WTC11 (cell line): ENCODE results near the gene CCDC117. TPM values are rescaled to one million over a fixed set of nuclear protein-coding genes. Genes with fewer than 3 reads are reported as not detected.

Experiments used
- ATAC-seq: fragments of 200-7000 bp; cut with Tn5 transposase; 2 replicates; pipeline ENCODE4 v1.10.0; 2021; ENCODE audit warnings: mild to moderate bottlenecking, moderate library complexity
- CTCF ChIA-PET: fragments of 300-600 bp; sonication (Branson Sonifier 250); formaldehyde crosslinking; loops from one replicate; lab custom pipeline; 2021; ENCODE audit warnings: antibody characterized with exemption; lab: Charles Lee
- POLR2A ChIA-PET: fragments of 350-600 bp; sonication (Branson Sonifier 250); formaldehyde crosslinking; loops from one replicate; lab custom pipeline; 2021; ENCODE audit warnings: antibody characterized with exemption; lab: Charles Lee
- DNase-seq: peaks from one replicate; pipeline ENCODE4 v3.0.0; 2021; ENCODE audit warnings: low spot score
- H3K27ac Mint-ChIP-seq: 2 replicates; pipeline ENCODE4 v1.8.0; 2021; ENCODE audit warnings: mixed read lengths
- H3K27me3 Mint-ChIP-seq: 2 replicates; pipeline ENCODE4 v1.8.0; 2021; ENCODE audit warnings: low read depth, mild to moderate bottlenecking, moderate library complexity, mixed read lengths
- H3K36me3 Mint-ChIP-seq: 2 replicates; pipeline ENCODE4 v1.8.0; 2021; ENCODE audit warnings: mixed read lengths
- H3K4me1 Mint-ChIP-seq: 2 replicates; pipeline ENCODE4 v1.8.0; 2022; ENCODE audit warnings: mixed read lengths
- H3K4me3 Mint-ChIP-seq: 2 replicates; pipeline ENCODE4 v1.8.0; 2021; ENCODE audit warnings: mild to moderate bottlenecking, moderate library complexity, mixed read lengths
- H3K9me3 Mint-ChIP-seq: 2 replicates; pipeline ENCODE4 v1.8.0; 2021; ENCODE audit warnings: mixed read lengths
- ARID4B ChIP-seq: sonication (generic); formaldehyde crosslinking; IDR thresholded peaks from 2 replicates; pipeline ENCODE4 v1.8.0; 2023; ENCODE audit warnings: missing genetic modification reagents, mild to moderate bottlenecking, borderline replicate concordance
- ATF3 ChIP-seq: sonication (generic); formaldehyde crosslinking; conservative IDR thresholded peaks from 2 replicates; pipeline ENCODE4 v1.8.1; 2022; ENCODE audit warnings: mild to moderate bottlenecking, missing genetic modification reagents
- E2F1 ChIP-seq: sonication (generic); formaldehyde crosslinking; IDR thresholded peaks from 2 replicates; pipeline ENCODE4 v1.8.0; 2022; ENCODE audit warnings: mild to moderate bottlenecking, missing genetic modification reagents
- E2F4 ChIP-seq: sonication (generic); formaldehyde crosslinking; IDR thresholded peaks from 2 replicates; pipeline ENCODE4 v1.8.1; 2022; ENCODE audit warnings: low read depth, mild to moderate bottlenecking, moderate library complexity, missing genetic modification reagents, borderline replicate concordance
- ELF4 ChIP-seq: sonication (generic); formaldehyde crosslinking; IDR thresholded peaks from 2 replicates; pipeline ENCODE4 v1.8.1; 2022; ENCODE audit warnings: low read depth, mild to moderate bottlenecking, moderate library complexity, missing genetic modification reagents
- ESRRA ChIP-seq: sonication (generic); formaldehyde crosslinking; IDR thresholded peaks from 2 replicates; pipeline ENCODE4 v1.8.1; 2022; ENCODE audit warnings: mild to moderate bottlenecking, missing genetic modification reagents, borderline replicate concordance
- FOXK1 ChIP-seq: sonication (generic); formaldehyde crosslinking; IDR thresholded peaks from 2 replicates; pipeline ENCODE4 v1.8.0; 2022; ENCODE audit warnings: mild to moderate bottlenecking, moderate library complexity, missing genetic modification reagents
- GABPB1 ChIP-seq: sonication (generic); formaldehyde crosslinking; IDR thresholded peaks from 2 replicates; pipeline ENCODE4 v1.8.1; 2023; ENCODE audit warnings: mild to moderate bottlenecking, missing genetic modification reagents
- JAZF1 ChIP-seq: fragments of 250-450 bp; sonication (Bioruptor Pico); IDR thresholded peaks from 2 replicates; pipeline ENCODE4 v1.9.0; 2021; ENCODE audit warnings: moderate library complexity, mild to moderate bottlenecking, inconsistent platforms
- KAT7 ChIP-seq: sonication (generic); formaldehyde crosslinking; IDR thresholded peaks from 2 replicates; pipeline ENCODE4 v1.8.1; 2023; ENCODE audit warnings: missing genetic modification reagents, mild to moderate bottlenecking, borderline replicate concordance
- SMAD4 ChIP-seq: sonication (generic); formaldehyde crosslinking; IDR thresholded peaks from 2 replicates; pipeline ENCODE4 v1.8.0; 2022; ENCODE audit warnings: mild to moderate bottlenecking, missing genetic modification reagents
- STAT6 ChIP-seq: sonication (generic); formaldehyde crosslinking; conservative IDR thresholded peaks from 2 replicates; pipeline ENCODE4 v1.8.1; 2023; ENCODE audit warnings: mild to moderate bottlenecking, low read depth, missing genetic modification reagents, moderate library complexity
- TP53 ChIP-seq: sonication (generic); formaldehyde crosslinking; IDR thresholded peaks from 2 replicates; pipeline ENCODE4 v1.8.1; 2023; ENCODE audit warnings: mild to moderate bottlenecking, missing genetic modification reagents
- USF2 ChIP-seq: sonication (generic); formaldehyde crosslinking; IDR thresholded peaks from 2 replicates; pipeline ENCODE4 v1.8.1; 2023; ENCODE audit warnings: mild to moderate bottlenecking, missing genetic modification reagents, moderate library complexity
- ZNF317 ChIP-seq: sonication (generic); formaldehyde crosslinking; IDR thresholded peaks from 2 replicates; pipeline ENCODE4 v1.8.1; 2023; ENCODE audit warnings: low read depth, mild to moderate bottlenecking, moderate library complexity, missing genetic modification reagents, borderline replicate concordance
- total RNA-seq: library from RNA; stranded (reverse); gene quantifications from 3 replicates; pipeline ENCODE4 v1.2.3, GENCODE V29; 2021

CCDC117 gene
- total RNA-seq, 1 experiment from 2014 or later: 39.0 TPM

GRCh38 chr22:28798810-28799605, 26.5 kb downstream of the CCDC117 start:
- H3K4me3 Mint-ChIP-seq: peak overlapping the region; percentile 80
- no peaks in the 10 kb centered on the region for H3K27me3 Mint-ChIP-seq
- peak; percentile 89 for TF ChIP-seq GABPB1 (CRISPR knock-in tag)
- TF ChIP-seq ELF4 (CRISPR knock-in tag): no peak
- DNase-seq (no peak), ATAC-seq (no peak)
- H3K9me3 Mint-ChIP-seq: no peaks in the 10 kb centered on the region
- ChIA-PET POLR2A (interaction anchor here (0.5 to 2.6 kb wide), 3 partner anchors 33 to 779 kb away, joined by 3 to 8 read pairs (median 3); no protein-coding TSS in a partner anchor), CTCF (interaction anchor here (0.8 to 1.3 kb wide), 3 partner anchors 27 to 198 kb away, joined by 3 to 5 read pairs (median 3); no protein-coding TSS in a partner anchor)
- H3K27ac Mint-ChIP-seq: peak overlapping the region; percentile 95
- peaks cover 29% of the 10 kb centered on the region for H3K4me1 Mint-ChIP-seq
- H3K36me3 Mint-ChIP-seq: peaks cover 54% of the 10 kb centered on the region

GRCh38 chr22:28799606-28800307, 27.3 kb downstream of the CCDC117 start:
- DNase-seq (peak; percentile 47), ATAC-seq (peak; percentile 33)
- H3K9me3 Mint-ChIP-seq: no peaks in the 10 kb centered on the region
- H3K36me3 Mint-ChIP-seq: peaks cover 46% of the 10 kb centered on the region
- TF ChIP-seq ARID4B: no peak
- no peak for TF ChIP-seq ATF3 (CRISPR knock-in tag)
- TF ChIP-seq ZNF317 (CRISPR knock-in tag): no peak
- TF ChIP-seq USF2 (CRISPR knock-in tag): no peak
- no peak for TF ChIP-seq KAT7
- TF ChIP-seq ELF4 (CRISPR knock-in tag): no peak
- TF ChIP-seq ESRRA (CRISPR knock-in tag): 0 out of 2 replicates have a peak, but pooled peaks have one; percentile 14
- peak overlapping the region; percentile 95 for H3K27ac Mint-ChIP-seq
- H3K27me3 Mint-ChIP-seq: no peaks in the 10 kb centered on the region
- H3K4me1 Mint-ChIP-seq: peaks cover 29% of the 10 kb centered on the region
- peak overlapping the region; percentile 80 for H3K4me3 Mint-ChIP-seq
- ChIA-PET CTCF (interaction anchor here (0.8 to 1.4 kb wide), 5 partner anchors 28 to 446 kb away, joined by 3 to 7 read pairs (median 3); no protein-coding TSS in a partner anchor), POLR2A (interaction anchor here (0.5 to 2.6 kb wide), 12 partner anchors 9 to 827 kb away, joined by 3 to 9 read pairs (median 4); partner anchors contain the start of genes CCDC117, CHEK2 and HSCB)

- peak within 1 kb of the TSS; percentile 100 for H3K27ac Mint-ChIP-seq
- ChIA-PET POLR2A (interaction anchor here (0.6 to 2.6 kb wide), 12 partner anchors 8 to 828 kb away, joined by 3 to 9 read pairs (median 4); partner anchors contain the start of genes CCDC117, CHEK2 and HSCB), CTCF (interaction anchor here (0.8 to 1.4 kb wide), 5 partner anchors 28 to 445 kb away, joined by 3 to 7 read pairs (median 3); no protein-coding TSS in a partner anchor)
- H3K4me3 Mint-ChIP-seq: peak within 1 kb of the TSS; percentile 80
- peaks cover 31% of the 10 kb centered on the region for H3K4me1 Mint-ChIP-seq
- H3K27me3 Mint-ChIP-seq: no peaks in the 10 kb centered on the region
- H3K9me3 Mint-ChIP-seq: no peaks in the 10 kb centered on the region
- DNase-seq (peak; percentile 91), ATAC-seq (peak; percentile 96)
- peaks cover 39% of the 10 kb centered on the region for H3K36me3 Mint-ChIP-seq
- peak; percentile 34; the same call in 1 of the 2 replicates for TF ChIP-seq E2F4 (CRISPR knock-in tag)
- TF ChIP-seq SMAD4: no peak
- no peak for TF ChIP-seq STAT6
- 0 out of 2 replicates have a peak, but pooled peaks have one; percentile 74 for TF ChIP-seq E2F1 (CRISPR knock-in tag)
- TF ChIP-seq FOXK1: peak; percentile 26; the same call in 1 of the 2 replicates
- TF ChIP-seq JAZF1: no peak
- 0 out of 2 replicates have a peak, but pooled peaks have one; percentile 48 for TF ChIP-seq TP53 (CRISPR knock-in tag)
Measured at GRCh38 chr22:28800308-28801041, 28.0 kb downstream of the CCDC117 start, which contains the start of gene XBP1. XBP1 (minus strand) TSS chr22:28800569.
